ENCODE measurements around the gene SELENOM. TPM values are rescaled to one million over a fixed set of nuclear protein-coding genes. Genes with fewer than 3 reads are reported as not detected.

Gene SELENOM
- total RNA-seq, 1 donor from 2014 or later, result 22.4 TPM

- Mint-ChIP-seq H3K4me1 (ENCODE audit: unreplicated experiment) (peaks cover 29% of the 10 kb centered on the region), H3K36me3 (no peaks in the 10 kb centered on the region), H3K27ac (peak overlapping the region; percentile 26), H3K27me3 (no peaks in the 10 kb centered on the region), H3K9me3 (no peaks in the 10 kb centered on the region), H3K4me3 (peak overlapping the region; percentile 84)
- DNase-seq (ENCODE audit: extremely low spot score, unreplicated experiment), result no peak
- TF ChIP-seq, protein P1, sequence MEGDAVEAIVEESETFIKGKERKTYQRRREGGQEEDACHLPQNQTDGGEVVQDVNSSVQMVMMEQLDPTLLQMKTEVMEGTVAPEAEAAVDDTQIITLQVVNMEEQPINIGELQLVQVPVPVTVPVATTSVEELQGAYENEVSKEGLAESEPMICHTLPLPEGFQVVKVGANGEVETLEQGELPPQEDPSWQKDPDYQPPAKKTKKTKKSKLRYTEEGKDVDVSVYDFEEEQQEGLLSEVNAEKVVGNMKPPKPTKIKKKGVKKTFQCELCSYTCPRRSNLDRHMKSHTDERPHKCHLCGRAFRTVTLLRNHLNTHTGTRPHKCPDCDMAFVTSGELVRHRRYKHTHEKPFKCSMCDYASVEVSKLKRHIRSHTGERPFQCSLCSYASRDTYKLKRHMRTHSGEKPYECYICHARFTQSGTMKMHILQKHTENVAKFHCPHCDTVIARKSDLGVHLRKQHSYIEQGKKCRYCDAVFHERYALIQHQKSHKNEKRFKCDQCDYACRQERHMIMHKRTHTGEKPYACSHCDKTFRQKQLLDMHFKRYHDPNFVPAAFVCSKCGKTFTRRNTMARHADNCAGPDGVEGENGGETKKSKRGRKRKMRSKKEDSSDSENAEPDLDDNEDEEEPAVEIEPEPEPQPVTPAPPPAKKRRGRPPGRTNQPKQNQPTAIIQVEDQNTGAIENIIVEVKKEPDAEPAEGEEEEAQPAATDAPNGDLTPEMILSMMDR (conservative IDR thresholded peaks at IDR 0.05), result peak; percentile 7
Observed at GRCh38 chr22:31085493-31085824, 21.9 kb downstream of the SELENOM start.

DNA sequence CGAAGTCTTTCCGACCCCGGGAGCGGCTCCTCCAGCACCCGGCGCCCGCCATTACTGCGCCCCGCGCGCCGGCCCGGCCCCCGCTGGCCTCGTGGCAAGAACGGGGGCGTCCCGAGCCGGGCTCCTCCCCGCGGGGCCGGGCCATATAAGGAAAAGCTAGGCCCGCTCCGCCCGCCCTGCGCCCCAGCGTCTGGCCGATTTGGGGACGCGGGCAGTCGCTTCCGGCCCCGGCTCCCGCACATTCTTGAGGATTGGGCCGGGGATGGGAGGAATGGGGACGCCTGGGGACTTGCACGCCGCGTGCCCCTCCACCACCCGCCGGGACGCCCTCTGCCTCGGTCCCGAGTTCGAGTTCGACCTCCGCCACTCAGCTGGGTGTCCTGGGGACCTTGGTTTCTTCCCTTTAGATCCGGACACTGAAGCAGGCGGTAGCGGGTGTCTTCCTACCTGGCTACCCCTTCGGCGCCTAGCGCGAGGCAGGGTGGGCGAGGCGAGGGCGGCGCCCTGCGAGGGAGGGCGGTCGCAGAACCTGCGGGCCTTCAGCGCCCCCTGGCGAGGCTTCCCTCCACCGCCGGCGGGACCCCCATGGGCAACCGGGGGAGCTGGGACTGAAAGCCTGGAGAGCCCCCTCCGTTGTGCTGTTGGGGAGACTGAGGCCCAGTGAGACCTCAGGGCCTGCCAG is 22.4 kb downstream of the SELENOM start:
- DNase-seq (ENCODE audit: extremely low spot score, unreplicated experiment), result peak; percentile 85
- H3K36me3 Mint-ChIP-seq, result no peaks in the 10 kb centered on the region
- H3K9me3 Mint-ChIP-seq, result no peaks in the 10 kb centered on the region
- TF ChIP-seq, protein P1 (conservative IDR thresholded peaks at IDR 0.05), result peak; percentile 95
- peak overlapping the region; percentile 26 for H3K27ac Mint-ChIP-seq
- H3K4me1 Mint-ChIP-seq (ENCODE audit: unreplicated experiment), result peaks cover 30% of the 10 kb centered on the region
- H3K27me3 Mint-ChIP-seq, result no peaks in the 10 kb centered on the region
- peak overlapping the region; percentile 96 for H3K4me3 Mint-ChIP-seq

GRCh38 chr22:31083923-31084810 is 23.2 kb downstream of the SELENOM start:
- peak overlapping the region; percentile 78 for H3K27ac Mint-ChIP-seq

GRCh38 chr22:31083377-31083768 is 24.0 kb downstream of the SELENOM start:
- DNase-seq (ENCODE audit: extremely low spot score, unreplicated experiment), result no peak
- H3K4me3 Mint-ChIP-seq, result peak overlapping the region; percentile 96
- H3K36me3 Mint-ChIP-seq, result no peaks in the 10 kb centered on the region
- no peaks in the 10 kb centered on the region for H3K9me3 Mint-ChIP-seq
- H3K27me3 Mint-ChIP-seq, result no peaks in the 10 kb centered on the region
- TF ChIP-seq, protein P1 (conservative IDR thresholded peaks at IDR 0.05), result no peak
- peaks cover 30% of the 10 kb centered on the region for H3K4me1 Mint-ChIP-seq (ENCODE audit: unreplicated experiment)
- peak overlapping the region; percentile 65 for H3K27ac Mint-ChIP-seq

More at GRCh38 chr22:31083923-31084810, 23.2 kb downstream of the SELENOM start:
- peaks cover 30% of the 10 kb centered on the region for H3K4me1 Mint-ChIP-seq (ENCODE audit: unreplicated experiment)
- TF ChIP-seq, protein P1 (conservative IDR thresholded peaks at IDR 0.05), result no peak
- no peaks in the 10 kb centered on the region for H3K27me3 Mint-ChIP-seq
- no peak for DNase-seq (ENCODE audit: extremely low spot score, unreplicated experiment)
- H3K36me3 Mint-ChIP-seq, result no peaks in the 10 kb centered on the region
- H3K4me3 Mint-ChIP-seq, result peak overlapping the region; percentile 96
- H3K9me3 Mint-ChIP-seq, result no peaks in the 10 kb centered on the region

GRCh38 chr22:31082606-31083376 is 24.6 kb downstream of the SELENOM start:
- no peak for DNase-seq (ENCODE audit: extremely low spot score, unreplicated experiment)

More at GRCh38 chr22:31082606-31083376, 24.6 kb downstream of the SELENOM start:
- Mint-ChIP-seq H3K4me1 (ENCODE audit: unreplicated experiment) (peaks cover 30% of the 10 kb centered on the region), H3K27me3 (no peaks in the 10 kb centered on the region), H3K27ac (peak overlapping the region; percentile 65), H3K9me3 (no peaks in the 10 kb centered on the region), H3K4me3 (peak overlapping the region; percentile 96), H3K36me3 (no peaks in the 10 kb centered on the region)
- TF ChIP-seq, protein P1 (conservative IDR thresholded peaks at IDR 0.05), result peak; percentile 64

Data from type B pancreatic cell (in vitro differentiated cells).